Epithelial cell of proximal tubule (primary cell): Measurements from ENCODE around the gene RSPH1. TPM values are rescaled to one million over a fixed set of nuclear protein-coding genes. Genes with fewer than 3 reads are reported as not detected.

Experiments used
- DNase-seq: peaks from one replicate; pipeline ENCODE4 v3.0.0-alpha.2; 2011; ENCODE audit warnings: low read depth
- H3K4me3 ChIP-seq: 2 replicates; pipeline ENCODE4 v1.5.1; 2011; ENCODE audit warnings: low read depth, mild to moderate bottlenecking, low read length
- CTCF ChIP-seq: conservative IDR thresholded peaks from 2 replicates; pipeline ENCODE4 v1.5.1; 2012; ENCODE audit warnings: low read depth, mild to moderate bottlenecking, low read length
- total RNA-seq: library from RNA; depleted of rRNA; stranded (reverse); fragments of >200 nt; gene quantifications from 2 replicates; pipeline ENCODE4 v1.2.3, GENCODE V29; 2015

RSPH1 gene
- total RNA-seq, 1 donor from 2014 or later = 1.8 TPM

GRCh38 chr21:42513985-42514882, 18.2 kb upstream of the RSPH1 start:
- H3K4me3 ChIP-seq = peak overlapping the region; percentile 80
- TF ChIP-seq CTCF = no peak
- DNase-seq = no peak

GRCh38 chr21:42513151-42513984, 17.3 kb upstream of the RSPH1 start, which contains the start of gene SLC37A1:
Gene SLC37A1 (plus strand): TSS chr21:42513852. CDS start chr21:42518455, 4,603 bp downstream.
- no peak for DNase-seq
- TF ChIP-seq CTCF = no peak
- peak within 1 kb of the TSS; percentile 80 for H3K4me3 ChIP-seq

GRCh38 chr21:42512346-42513034, 16.5 kb upstream of the RSPH1 start:
- no peak for DNase-seq
- TF ChIP-seq CTCF = no peak
- no peak overlapping the region for H3K4me3 ChIP-seq

GRCh38 chr21:42509244-42509643, 13.2 kb upstream of the RSPH1 start:
- no peak for TF ChIP-seq CTCF
- no peak for DNase-seq
- H3K4me3 ChIP-seq = no peak overlapping the region

- no peak for TF ChIP-seq CTCF
- no peak for DNase-seq
- no peak overlapping the region for H3K4me3 ChIP-seq
Measured at GRCh38 chr21:42508371-42508770, 12.3 kb upstream of the RSPH1 start.

- no peak for TF ChIP-seq CTCF
- no peak overlapping the region for H3K4me3 ChIP-seq
- no peak for DNase-seq
Measured at GRCh38 chr21:42507418-42507817, 11.4 kb upstream of the RSPH1 start.
